CD4-positive, alpha-beta memory T cell (primary cell): Measurements from ENCODE around the gene HOXB1. TPM values are rescaled to one million over a fixed set of nuclear protein-coding genes. Genes with fewer than 3 reads are reported as not detected.

Experiments
- CTCF ChIA-PET: fragments of 350-600 bp; sonication (Branson Sonifier 250); formaldehyde crosslinking; loops from one replicate; lab custom pipeline; 2021; ENCODE audit warnings: inconsistent platforms; ENCODE audit not compliant: partially characterized antibody; lab: Charles Lee
- POLR2A ChIA-PET: fragments of 350-600 bp; sonication (Branson Sonifier 250); formaldehyde crosslinking; loops from one replicate; lab custom pipeline; 2021; ENCODE audit not compliant: partially characterized antibody; lab: Charles Lee
- DNase-seq, 5 donors: peaks; one replicate each; pipeline versions ENCODE4 v3.0.0 to v3.0.0-alpha.2; 2020 to 2022; ENCODE audit warnings: mixed read lengths in 1 of 5
- H3K27ac ChIP-seq: one replicate; pipeline ENCODE4 v1.7.0; 2013; ENCODE audit warnings: low read depth, low read length
- H3K27me3 ChIP-seq: 2 replicates; pipeline ENCODE4 v1.7.0; 2013; ENCODE audit warnings: mild to moderate bottlenecking, low read length, moderate library complexity; ENCODE audit not compliant: insufficient read depth
- H3K36me3 ChIP-seq: 2 replicates; pipeline ENCODE4 v1.7.0; 2013; ENCODE audit warnings: mild to moderate bottlenecking, low read length, moderate library complexity; ENCODE audit not compliant: insufficient read depth
- H3K4me1 ChIP-seq: 2 replicates; pipeline ENCODE4 v1.7.0; 2013; ENCODE audit warnings: mild to moderate bottlenecking, low read length, moderate library complexity; ENCODE audit not compliant: insufficient read depth
- H3K4me3 ChIP-seq, 2 donors: one replicate each; pipeline ENCODE4 v1.7.0; 2013; ENCODE audit warnings: low read length in 2 of 2, mild to moderate bottlenecking in 1 of 2
- H3K9me3 ChIP-seq, 2 donors: one replicate each; pipeline ENCODE4 v1.7.0; 2013; ENCODE audit warnings: low read length in 2 of 2, control low read depth in 1 of 2; ENCODE audit not compliant: control insufficient read depth in 1 of 2
- H3K27ac Mint-ChIP-seq, 7 donors: one replicate each; pipeline ENCODE4 v1.8.0; 2020 to 2021; ENCODE audit warnings: mixed read lengths in 7 of 7, mild to moderate bottlenecking in 6 of 7, inconsistent platforms in 3 of 7, moderate library complexity in 3 of 7
- H3K27me3 Mint-ChIP-seq, 2 donors: one replicate each; pipeline ENCODE4 v1.8.0; 2020 to 2021; ENCODE audit warnings: mixed read lengths in 2 of 2
- H3K36me3 Mint-ChIP-seq, 2 donors: one replicate each; pipeline ENCODE4 v1.8.0; 2020 to 2021; ENCODE audit warnings: mixed read lengths in 2 of 2, inconsistent platforms in 1 of 2, mild to moderate bottlenecking in 1 of 2
- H3K4me1 Mint-ChIP-seq, 4 donors: one replicate each; pipeline ENCODE4 v1.8.0; 2020 to 2021; ENCODE audit warnings: mixed read lengths in 4 of 4, mild to moderate bottlenecking in 1 of 4
- H3K4me3 Mint-ChIP-seq, 8 donors: one replicate each; pipeline ENCODE4 v1.8.0; 2020 to 2021; ENCODE audit warnings: mixed read lengths in 8 of 8, mild to moderate bottlenecking in 7 of 8, moderate library complexity in 6 of 8, inconsistent platforms in 3 of 8
- H3K9me3 Mint-ChIP-seq, 8 donors: one replicate each; pipeline ENCODE4 v1.8.0; 2020 to 2021; ENCODE audit warnings: mixed read lengths in 8 of 8, mild to moderate bottlenecking in 5 of 8, inconsistent platforms in 3 of 8, moderate library complexity in 1 of 8
- intact Hi-C: fragments of 100-400 bp; cut with micrococcal nuclease; formaldehyde crosslinking; loops from one replicate; pipeline ENCODE4 v1.15.1; 2023
- polyA plus RNA-seq, 2 donors: library from polyadenylated mRNA; unstranded; fragments of 300-500 nt; fragmentation: Illumina TruSeq; gene quantifications; one replicate each; pipeline ENCODE4 v1.2.3, GENCODE V29; 2021
- total RNA-seq, 2 experiments: library from RNA; stranded (reverse); gene quantifications; one replicate each; pipeline ENCODE4 v1.2.3, GENCODE V29; 2021

HOXB1 gene
- total and polyA plus RNA-seq, 4 experiments from 2014 or later = not detected

- Mint-ChIP-seq H3K27me3 (peaks cover 0 to 4% of the 10 kb centered on the region in 2 donors), H3K36me3 (peaks cover 3 to 4% of the 10 kb centered on the region in 2 donors), H3K4me3 (peak overlapping the region in 7 of 8 donors; percentile 34 to 89 (median 65)), H3K4me1 (peaks cover 11 to 46% (median 29%) of the 10 kb centered on the region in 4 donors), H3K9me3 (no peaks in the 10 kb centered on the region), H3K27ac (peak overlapping the region; percentile 69 to 94 (median 90))
- Histone ChIP-seq H3K9me3 (no peaks in the 10 kb centered on the region), H3K4me1 (peaks cover 30% of the 10 kb centered on the region), H3K27ac (peak overlapping the region; percentile 51), H3K4me3 (no peak overlapping the region), H3K27me3 (no peaks in the 10 kb centered on the region), H3K36me3 (no peaks in the 10 kb centered on the region)
- POLR2A ChIA-PET = interaction anchor here (1.1 to 1.2 kb wide), 3 partner anchors 30 to 56 kb away, joined by 4 to 6 read pairs (median 5); no protein-coding TSS in a partner anchor
- intact Hi-C loops = no loop called here
- CTCF ChIA-PET = interaction anchor here (0.5 to 1.6 kb wide), 5 partner anchors 9 to 932 kb away, joined by 3 to 6 read pairs (median 5); no protein-coding TSS in a partner anchor
- peak in 1 of 5 donors; percentile 11 for DNase-seq
Observed at GRCh38 chr17:48548523-48549280, 17.9 kb upstream of the HOXB1 start.

GRCh38 chr17:48547808-48548522, 17.2 kb upstream of the HOXB1 start:
- ChIA-PET POLR2A (interaction anchor here (1.1 to 1.8 kb wide), 6 partner anchors 7 to 56 kb away, joined by 3 to 12 read pairs (median 6); no protein-coding TSS in a partner anchor), CTCF (interaction anchor here (0.7 to 1.9 kb wide), 6 partner anchors 9 to 240 kb away, joined by 3 to 8 read pairs (median 4); partner anchors contain the start of gene HOXB5)
- Mint-ChIP-seq H3K4me3 (peak overlapping the region; percentile 34 to 89 (median 66)), H3K4me1 (peaks cover 11 to 51% (median 29%) of the 10 kb centered on the region in 4 donors), H3K9me3 (no peaks in the 10 kb centered on the region), H3K36me3 (peaks cover 4 to 5% of the 10 kb centered on the region in 2 donors), H3K27me3 (peaks cover 0 to 4% of the 10 kb centered on the region in 2 donors), H3K27ac (peak overlapping the region; percentile 69 to 94 (median 90))
- no peaks in the 10 kb centered on the region for H3K27me3 ChIP-seq
- intact Hi-C loops = no loop called here
- H3K36me3 ChIP-seq = no peaks in the 10 kb centered on the region
- no peaks in the 10 kb centered on the region for H3K9me3 ChIP-seq
- peak in 3 of 5 donors; percentile 34 to 67 (median 46) for DNase-seq
- no peak overlapping the region for H3K4me3 ChIP-seq
- peak overlapping the region; percentile 51 for H3K27ac ChIP-seq
- H3K4me1 ChIP-seq = peaks cover 30% of the 10 kb centered on the region

GRCh38 chr17:48546924-48547807, 16.4 kb upstream of the HOXB1 start:
- POLR2A ChIA-PET = interaction anchor here (0.7 to 1.8 kb wide), 5 partner anchors 8 to 34 kb away, joined by 3 to 12 read pairs (median 6); partner anchors contain the start of gene HOXB4
- H3K36me3 Mint-ChIP-seq = peaks cover 4 to 11% of the 10 kb centered on the region in 2 donors
- peaks cover 11 to 59% (median 34%) of the 10 kb centered on the region in 4 donors for H3K4me1 Mint-ChIP-seq
- H3K27ac Mint-ChIP-seq = peak overlapping the region; percentile 62 to 94 (median 88)
- no peaks in the 10 kb centered on the region for H3K27me3 ChIP-seq
- no peaks in the 10 kb centered on the region for H3K9me3 Mint-ChIP-seq
- H3K4me3 Mint-ChIP-seq = peak overlapping the region; percentile 44 to 89 (median 66)
- H3K27me3 Mint-ChIP-seq = peaks cover 0 to 7% of the 10 kb centered on the region in 2 donors
- DNase-seq = no peak
- no peak overlapping the region for H3K4me3 ChIP-seq
- peak overlapping the region; percentile 51 for H3K27ac ChIP-seq
- intact Hi-C loops = no loop called here
- no peaks in the 10 kb centered on the region for H3K9me3 ChIP-seq
- peaks cover 30% of the 10 kb centered on the region for H3K4me1 ChIP-seq
- H3K36me3 ChIP-seq = no peaks in the 10 kb centered on the region
- CTCF ChIA-PET = interaction anchor here (0.8 to 1.9 kb wide), 6 partner anchors 10 to 55 kb away, joined by 3 to 8 read pairs (median 4); partner anchors contain the start of gene HOXB5

GRCh38 chr17:48546137-48546923, 15.5 kb upstream of the HOXB1 start:
- H3K36me3 Mint-ChIP-seq = peaks cover 4 to 16% of the 10 kb centered on the region in 2 donors
- no peak for DNase-seq
- H3K4me3 ChIP-seq = no peak overlapping the region
- peaks cover 0 to 7% of the 10 kb centered on the region in 2 donors for H3K27me3 Mint-ChIP-seq
- intact Hi-C loops = no loop called here
- peak overlapping the region; percentile 18 to 97 (median 74) for H3K4me3 Mint-ChIP-seq
- H3K4me1 Mint-ChIP-seq = peaks cover 11 to 64% (median 36%) of the 10 kb centered on the region in 4 donors
- ChIA-PET POLR2A (interaction anchor here (0.7 to 1.8 kb wide), 6 partner anchors 9 to 33 kb away, joined by 3 to 12 read pairs (median 4); partner anchors contain the start of gene HOXB4), CTCF (interaction anchor here (0.7 to 1.9 kb wide), 5 partner anchors 11 to 1605 kb away, joined by 3 to 8 read pairs (median 3); no protein-coding TSS in a partner anchor)
- H3K27ac ChIP-seq = no peak overlapping the region
- H3K4me1 ChIP-seq = peaks cover 31% of the 10 kb centered on the region
- H3K27ac Mint-ChIP-seq = peak overlapping the region; percentile 41 to 90 (median 87)
- no peaks in the 10 kb centered on the region for H3K27me3 ChIP-seq
- no peaks in the 10 kb centered on the region for H3K9me3 Mint-ChIP-seq
- H3K36me3 ChIP-seq = no peaks in the 10 kb centered on the region
- H3K9me3 ChIP-seq = no peaks in the 10 kb centered on the region

GRCh38 chr17:48545539-48545938, 14.7 kb upstream of the HOXB1 start:
- Histone ChIP-seq H3K4me3 (peak overlapping the region in 1 of 2 donors; percentile 14), H3K4me1 (peaks cover 36% of the 10 kb centered on the region), H3K27me3 (no peaks in the 10 kb centered on the region), H3K27ac (peak overlapping the region; percentile 86), H3K9me3 (no peaks in the 10 kb centered on the region), H3K36me3 (no peaks in the 10 kb centered on the region)
- Mint-ChIP-seq H3K4me3 (peak overlapping the region; percentile 89 to 99 (median 94)), H3K27me3 (peaks cover 3 to 7% of the 10 kb centered on the region in 2 donors), H3K9me3 (no peaks in the 10 kb centered on the region), H3K4me1 (peaks cover 12 to 70% (median 39%) of the 10 kb centered on the region in 4 donors), H3K36me3 (peaks cover 4 to 20% of the 10 kb centered on the region in 2 donors), H3K27ac (peak overlapping the region; percentile 80 to 94 (median 85))
- CTCF ChIA-PET = interaction anchor here (0.7 to 1.8 kb wide), 2 partner anchors 22 to 1604 kb away, joined by 3 to 5 read pairs; no protein-coding TSS in a partner anchor
- DNase-seq = no peak
- POLR2A ChIA-PET = interaction anchor here (1.4 kb wide), 1 partner anchor 34 kb away, joined by 3 read pairs; no protein-coding TSS in a partner anchor
- intact Hi-C loops = no loop called here
